ENCODE data around the gene HAUS8. TPM values are rescaled to one million over a fixed set of nuclear protein-coding genes. Genes with fewer than 3 reads are reported as not detected.

Gene HAUS8
- total and polyA plus RNA-seq, 2 of the 13 experiments (the other 11 are each of a cell fraction or from before 2014, with no cell fraction given) = 7.8 to 17.5 TPM

GRCh38 chr19:17075035-17075863 is at the start of gene HAUS8, which contains the start of gene MYO9B (continued):
- TF ChIP-seq MEF2D (CRISPR knock-in tag; IDR thresholded peaks at IDR 0.05) (0 out of 2 replicates have a peak, but pooled peaks have one; percentile 50), ZNF224 (CRISPR knock-in tag; IDR thresholded peaks at IDR 0.05) (0 out of 2 replicates have a peak, but pooled peaks have one; percentile 42), ZNF609 (CRISPR knock-in tag; IDR thresholded peaks at IDR 0.05; ENCODE audit: borderline replicate concordance) (peak; percentile 46; the same call in 1 of the 2 replicates), CHD2 (IDR thresholded peaks at IDR 0.05; ENCODE audit: low read depth, low read length) (0 out of 2 replicates have a peak, but pooled peaks have one; percentile 30), MAX (IDR thresholded peaks at IDR 0.05) (peak; percentile 88), MYPOP (CRISPR knock-in tag; IDR thresholded peaks at IDR 0.05) (peak; percentile 76; the same call in 1 of the 2 replicates), ZNF510 (CRISPR knock-in tag; IDR thresholded peaks at IDR 0.05; ENCODE audit: low read depth) (no peak), ZNF687 (CRISPR knock-in tag; IDR thresholded peaks at IDR 0.05) (peak; percentile 82), ZIK1 (CRISPR knock-in tag; IDR thresholded peaks at IDR 0.05; ENCODE audit: borderline replicate concordance, low read depth) (peak; percentile 67; the same call in 1 of the 2 replicates), DMTF1 (CRISPR knock-in tag; IDR thresholded peaks at IDR 0.05) (peak; percentile 68; the same call in 1 of the 2 replicates), ZNF614 (CRISPR knock-in tag; IDR thresholded peaks at IDR 0.05; ENCODE audit: borderline replicate concordance) (peak; percentile 72; the same call in 1 of the 2 replicates), YEATS4 (CRISPR knock-in tag; IDR thresholded peaks at IDR 0.05; ENCODE audit: borderline replicate concordance) (peak; percentile 73), NR0B2 (CRISPR knock-in tag; IDR thresholded peaks at IDR 0.05) (no peak)

Measured in HepG2 (cell line).